Measurements from ENCODE around the gene DDX54. TPM values are rescaled to one million over a fixed set of nuclear protein-coding genes. Genes with fewer than 3 reads are reported as not detected.

The DDX54 gene
- total and polyA plus RNA-seq, 4 donors: 17.9 to 75.3 (median 51.9) TPM

DNA sequence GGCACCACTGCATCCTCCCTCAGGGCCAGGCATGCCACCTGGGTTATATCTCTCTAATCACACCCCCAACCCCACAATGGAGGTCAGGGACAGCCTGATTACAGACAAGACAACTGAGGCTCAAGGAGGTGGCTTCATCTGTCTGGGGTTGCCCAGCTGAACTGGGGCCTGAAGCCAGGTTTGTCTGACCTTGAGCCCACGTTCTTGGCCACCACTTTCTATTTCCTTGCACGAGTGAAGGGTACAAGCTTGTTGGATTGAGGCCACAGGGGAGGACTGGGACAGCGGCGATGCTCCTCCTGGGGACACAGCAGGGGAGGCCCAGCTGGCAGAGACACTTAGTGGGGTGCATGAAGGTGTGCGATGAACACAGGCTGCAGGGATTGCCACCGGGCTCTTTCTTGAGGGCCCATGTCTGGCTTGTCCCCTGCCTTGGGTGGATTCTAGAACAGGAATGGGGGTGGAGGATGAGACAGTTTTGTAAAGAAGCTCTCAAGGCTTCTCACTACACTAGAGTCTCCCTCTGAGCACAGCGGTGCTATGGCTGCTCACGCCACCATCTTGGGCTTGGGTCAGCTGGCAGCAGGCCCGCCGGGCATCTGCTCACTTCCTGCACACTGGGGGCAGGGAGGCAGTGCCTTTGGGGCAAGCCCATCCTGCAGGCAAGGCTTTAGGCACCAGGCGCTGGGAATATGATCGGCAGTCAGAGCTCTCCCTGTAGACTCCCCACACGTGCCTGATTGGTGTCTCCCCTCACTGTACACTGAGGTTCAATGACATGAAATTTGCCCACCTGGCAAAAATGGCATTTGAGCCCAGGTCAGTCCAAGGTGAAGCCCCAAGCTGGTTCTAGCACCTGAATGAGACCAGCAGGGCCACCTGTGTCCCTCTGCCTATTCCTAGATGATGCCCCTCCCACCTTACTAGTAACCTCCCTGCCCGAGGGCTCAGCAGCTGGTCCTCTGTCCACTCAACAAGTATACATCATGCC lies 16.2 kb upstream of the DDX54 start:
- 87 to 89% methylated on average over 14 of the region's 14 CpGs for WGBS, 2 donors
- Histone ChIP-seq H3K9me3 (ENCODE audit: control insufficient read depth in 4 of 4, insufficient read depth in 3 of 4, low read length in 3 of 4) (peaks cover 0 to 3% (median 0%) of the 10 kb centered on the region in 4 donors), H3K36me3 (ENCODE audit: control insufficient read depth in 4 of 4, insufficient read depth in 4 of 4, low read length in 4 of 4) (no peaks in the 10 kb centered on the region), H3K4me1 (ENCODE audit: control insufficient read depth in 5 of 5, insufficient read depth in 5 of 5, low read length in 5 of 5) (no peaks in the 10 kb centered on the region), H3K27ac (ENCODE audit: low read depth in 1 of 2, low read length in 1 of 2) (no peak overlapping the region), H3K9ac (ENCODE audit: insufficient read depth in 1 of 2, low read length in 2 of 2) (no peak overlapping the region), H3K4me3 (no peak overlapping the region), H3K27me3 (ENCODE audit: control insufficient read depth in 3 of 3, insufficient read depth in 3 of 3, low read length in 2 of 3) (no peaks in the 10 kb centered on the region)
- DNase-seq (no peak), ATAC-seq (ENCODE audit: insufficient read depth, low FRiP score) (no peak)
- TF ChIP-seq, protein P1, sequence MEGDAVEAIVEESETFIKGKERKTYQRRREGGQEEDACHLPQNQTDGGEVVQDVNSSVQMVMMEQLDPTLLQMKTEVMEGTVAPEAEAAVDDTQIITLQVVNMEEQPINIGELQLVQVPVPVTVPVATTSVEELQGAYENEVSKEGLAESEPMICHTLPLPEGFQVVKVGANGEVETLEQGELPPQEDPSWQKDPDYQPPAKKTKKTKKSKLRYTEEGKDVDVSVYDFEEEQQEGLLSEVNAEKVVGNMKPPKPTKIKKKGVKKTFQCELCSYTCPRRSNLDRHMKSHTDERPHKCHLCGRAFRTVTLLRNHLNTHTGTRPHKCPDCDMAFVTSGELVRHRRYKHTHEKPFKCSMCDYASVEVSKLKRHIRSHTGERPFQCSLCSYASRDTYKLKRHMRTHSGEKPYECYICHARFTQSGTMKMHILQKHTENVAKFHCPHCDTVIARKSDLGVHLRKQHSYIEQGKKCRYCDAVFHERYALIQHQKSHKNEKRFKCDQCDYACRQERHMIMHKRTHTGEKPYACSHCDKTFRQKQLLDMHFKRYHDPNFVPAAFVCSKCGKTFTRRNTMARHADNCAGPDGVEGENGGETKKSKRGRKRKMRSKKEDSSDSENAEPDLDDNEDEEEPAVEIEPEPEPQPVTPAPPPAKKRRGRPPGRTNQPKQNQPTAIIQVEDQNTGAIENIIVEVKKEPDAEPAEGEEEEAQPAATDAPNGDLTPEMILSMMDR (IDR thresholded peaks at IDR 0.05; ENCODE audit: control extremely low read depth, extremely low read depth): no peak

DNA sequence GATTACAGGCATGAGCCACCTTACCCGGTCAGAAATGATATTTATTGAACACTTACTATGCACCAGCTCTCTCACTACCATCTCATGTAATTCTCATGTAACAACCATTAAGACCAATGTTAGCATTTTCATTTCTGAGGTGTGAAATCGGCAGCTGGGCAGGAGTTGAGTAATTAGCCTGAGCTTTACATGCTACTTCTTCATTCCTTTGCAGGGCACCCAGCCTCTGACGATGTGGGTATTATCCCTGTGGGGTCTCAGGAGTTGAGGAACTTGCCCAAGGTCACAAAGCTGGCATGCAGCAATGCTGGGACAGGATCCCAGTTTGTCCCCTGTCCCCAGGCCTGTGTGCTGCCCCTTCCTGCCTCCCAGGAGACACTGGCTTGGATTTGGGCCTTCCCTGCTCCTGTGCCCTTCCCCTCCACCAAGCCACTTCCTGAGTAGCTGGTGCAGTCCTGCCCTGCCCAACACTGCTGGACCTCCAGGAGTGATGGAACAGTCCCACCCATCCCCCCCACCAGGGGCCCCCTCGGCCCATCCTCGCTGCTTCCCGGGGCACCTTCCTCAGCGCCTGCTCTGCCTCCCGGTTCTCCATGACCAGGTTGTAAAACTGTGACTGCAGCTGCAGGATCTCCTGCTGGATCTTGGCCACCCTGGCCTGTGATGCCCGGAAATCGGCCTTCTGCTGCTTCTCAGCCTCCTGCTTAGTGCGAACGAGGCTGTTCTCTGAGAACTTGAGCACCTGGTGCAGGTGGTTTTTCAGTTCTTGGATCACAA lies 14.9 kb upstream of the DDX54 start:
- ATAC-seq (ENCODE audit: insufficient read depth, low FRiP score) (no peak), DNase-seq (no peak)
- no peak overlapping the region for H3K4me3 ChIP-seq
- TF ChIP-seq, protein P1 (IDR thresholded peaks at IDR 0.05; ENCODE audit: control extremely low read depth, extremely low read depth): no peak
- no peak overlapping the region for H3K27ac ChIP-seq (ENCODE audit: low read depth in 1 of 2, low read length in 1 of 2)
- H3K9me3 ChIP-seq (ENCODE audit: control insufficient read depth in 4 of 4, insufficient read depth in 3 of 4, low read length in 3 of 4): peaks cover 0 to 3% (median 0%) of the 10 kb centered on the region in 4 donors
- WGBS, 2 donors: 79 to 84% methylated on average over 10 to 12 of the region's 12 CpGs
- H3K27me3 ChIP-seq (ENCODE audit: control insufficient read depth in 3 of 3, insufficient read depth in 3 of 3, low read length in 2 of 3): no peaks in the 10 kb centered on the region
- H3K36me3 ChIP-seq (ENCODE audit: control insufficient read depth in 4 of 4, insufficient read depth in 4 of 4, low read length in 4 of 4): no peaks in the 10 kb centered on the region
- no peaks in the 10 kb centered on the region for H3K4me1 ChIP-seq (ENCODE audit: control insufficient read depth in 5 of 5, insufficient read depth in 5 of 5, low read length in 5 of 5)
- H3K9ac ChIP-seq (ENCODE audit: insufficient read depth in 1 of 2, low read length in 2 of 2): no peak overlapping the region

DNA sequence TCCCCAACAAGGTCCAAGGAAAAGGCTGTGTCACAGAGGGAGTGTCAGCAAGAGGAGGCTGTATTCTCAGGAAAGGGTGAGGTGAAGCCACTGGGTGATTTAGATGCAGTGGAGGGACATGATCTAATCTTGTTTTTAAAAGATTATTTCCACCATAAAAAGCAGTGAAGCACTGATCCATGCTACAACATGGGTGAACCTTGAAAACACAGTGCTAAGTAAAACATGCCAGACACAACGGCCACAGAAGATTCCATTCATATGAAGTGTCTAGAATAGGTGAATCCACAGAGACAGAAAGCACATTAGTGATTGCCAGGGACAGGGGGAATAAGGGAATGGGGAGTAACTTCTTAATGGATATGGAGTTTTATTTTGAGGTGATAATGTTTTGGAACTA lies 13.0 kb upstream of the DDX54 start:
- peaks cover 0 to 7% (median 0%) of the 10 kb centered on the region in 5 donors for H3K4me1 ChIP-seq (ENCODE audit: control insufficient read depth in 5 of 5, insufficient read depth in 5 of 5, low read length in 5 of 5)
- ATAC-seq (ENCODE audit: insufficient read depth, low FRiP score) (no peak), DNase-seq (no peak)
- TF ChIP-seq, protein P1 (IDR thresholded peaks at IDR 0.05; ENCODE audit: control extremely low read depth, extremely low read depth): no peak
- H3K27ac ChIP-seq (ENCODE audit: low read depth in 1 of 2, low read length in 1 of 2): no peak overlapping the region
- no peaks in the 10 kb centered on the region for H3K36me3 ChIP-seq (ENCODE audit: control insufficient read depth in 4 of 4, insufficient read depth in 4 of 4, low read length in 4 of 4)
- H3K4me3 ChIP-seq: no peak overlapping the region
- no peak overlapping the region for H3K9ac ChIP-seq (ENCODE audit: insufficient read depth in 1 of 2, low read length in 2 of 2)
- peaks cover 0 to 3% (median 0%) of the 10 kb centered on the region in 4 donors for H3K9me3 ChIP-seq (ENCODE audit: control insufficient read depth in 4 of 4, insufficient read depth in 3 of 4, low read length in 3 of 4)
- 77 to 88% methylated on average over 1 of the region's 1 CpG for WGBS, 2 donors
- H3K27me3 ChIP-seq (ENCODE audit: control insufficient read depth in 3 of 3, insufficient read depth in 3 of 3, low read length in 2 of 3): no peaks in the 10 kb centered on the region

All from lung (tissue), 12 donors.